Activated CD4-positive, alpha-beta memory T cell treated with anti-CD3 and anti-CD28 coated beads for 36 hours (primary cell): ENCODE results near the gene SDSL. TPM values are rescaled to one million over a fixed set of nuclear protein-coding genes. Genes with fewer than 3 reads are reported as not detected.

Source experiments
- CTCF ChIA-PET: fragments of 350-600 bp; sonication (Branson Sonifier 250); formaldehyde crosslinking; loops from one replicate; lab custom pipeline; 2021; ENCODE audit warnings: antibody characterized with exemption, inconsistent platforms; lab: Charles Lee
- POLR2A ChIA-PET: fragments of 350-600 bp; sonication (Branson Sonifier 250); formaldehyde crosslinking; loops from one replicate; lab custom pipeline; 2021; ENCODE audit warnings: antibody characterized with exemption; lab: Charles Lee
- DNase-seq: peaks from one replicate; pipeline ENCODE4 v3.0.0-alpha.2; 2020
- H3K27ac Mint-ChIP-seq: one replicate; pipeline ENCODE4 v1.8.0; 2021; ENCODE audit warnings: mixed read lengths
- H3K27me3 Mint-ChIP-seq: one replicate; pipeline ENCODE4 v1.8.0; 2021; ENCODE audit warnings: mixed read lengths
- H3K36me3 Mint-ChIP-seq: one replicate; pipeline ENCODE4 v1.8.0; 2021; ENCODE audit warnings: mixed read lengths
- H3K4me1 Mint-ChIP-seq: one replicate; pipeline ENCODE4 v1.8.0; 2021; ENCODE audit warnings: low read depth, mixed read lengths
- H3K4me3 Mint-ChIP-seq: one replicate; pipeline ENCODE4 v1.8.0; 2021; ENCODE audit warnings: mild to moderate bottlenecking, mixed read lengths
- H3K9me3 Mint-ChIP-seq: one replicate; pipeline ENCODE4 v1.8.0; 2021; ENCODE audit warnings: mixed read lengths
- intact Hi-C: fragments of 100-400 bp; cut with micrococcal nuclease; formaldehyde crosslinking; loops from one replicate; pipeline ENCODE4 v1.15.1; 2023
- total RNA-seq, 2 experiments: library from RNA; stranded (reverse); gene quantifications; one replicate each; pipeline ENCODE4 v1.2.3, GENCODE V29; 2021

Gene SDSL
- total RNA-seq, 2 experiments from 2014 or later, result not detected

- H3K27ac Mint-ChIP-seq, result no peak overlapping the region
- CTCF ChIA-PET, result no interaction called here
- intact Hi-C loops, result no loop called here
- no peaks in the 10 kb centered on the region for H3K27me3 Mint-ChIP-seq
- no peak overlapping the region for H3K4me3 Mint-ChIP-seq
- no peaks in the 10 kb centered on the region for H3K4me1 Mint-ChIP-seq
- DNase-seq, result no peak
- H3K9me3 Mint-ChIP-seq, result no peaks in the 10 kb centered on the region
- POLR2A ChIA-PET, result no interaction called here
- H3K36me3 Mint-ChIP-seq, result no peaks in the 10 kb centered on the region
These were observed 23.6 kb upstream of the SDSL start for GRCh38 chr12:113398346-113399290.

GRCh38 chr12:113399490-113399889 lies 22.7 kb upstream of the SDSL start:
- H3K9me3 Mint-ChIP-seq, result no peaks in the 10 kb centered on the region
- ChIA-PET POLR2A (no interaction called here), CTCF (no interaction called here)
- intact Hi-C loops, result no loop called here
- H3K36me3 Mint-ChIP-seq, result no peaks in the 10 kb centered on the region
- H3K27me3 Mint-ChIP-seq, result no peaks in the 10 kb centered on the region
- DNase-seq, result no peak
- H3K27ac Mint-ChIP-seq, result no peak overlapping the region
- H3K4me1 Mint-ChIP-seq, result no peaks in the 10 kb centered on the region
- no peak overlapping the region for H3K4me3 Mint-ChIP-seq

- no peak overlapping the region for H3K4me3 Mint-ChIP-seq
- intact Hi-C loops, result no loop called here
- no peaks in the 10 kb centered on the region for H3K36me3 Mint-ChIP-seq
- H3K27me3 Mint-ChIP-seq, result no peaks in the 10 kb centered on the region
- H3K27ac Mint-ChIP-seq, result no peak overlapping the region
- ChIA-PET CTCF (no interaction called here), POLR2A (no interaction called here)
- no peak for DNase-seq
- no peaks in the 10 kb centered on the region for H3K9me3 Mint-ChIP-seq
- H3K4me1 Mint-ChIP-seq, result no peaks in the 10 kb centered on the region
These were observed 21.8 kb upstream of the SDSL start for GRCh38 chr12:113400362-113400761.

GRCh38 chr12:113401066-113402000 lies 20.8 kb upstream of the SDSL start:
- H3K4me3 Mint-ChIP-seq, result no peak overlapping the region
- CTCF ChIA-PET, result interaction anchor here (0.7 kb wide), 1 partner anchor 41 kb away, joined by 3 read pairs; no protein-coding TSS in a partner anchor
- DNase-seq, result no peak
- H3K27me3 Mint-ChIP-seq, result no peaks in the 10 kb centered on the region
- intact Hi-C loops, result no loop called here
- H3K9me3 Mint-ChIP-seq, result no peaks in the 10 kb centered on the region
- H3K36me3 Mint-ChIP-seq, result no peaks in the 10 kb centered on the region
- H3K4me1 Mint-ChIP-seq, result no peaks in the 10 kb centered on the region
- POLR2A ChIA-PET, result no interaction called here
- H3K27ac Mint-ChIP-seq, result no peak overlapping the region

- no peaks in the 10 kb centered on the region for H3K27me3 Mint-ChIP-seq
- CTCF ChIA-PET, result no interaction called here
- no peaks in the 10 kb centered on the region for H3K4me1 Mint-ChIP-seq
- DNase-seq, result no peak
- H3K36me3 Mint-ChIP-seq, result no peaks in the 10 kb centered on the region
- H3K9me3 Mint-ChIP-seq, result no peaks in the 10 kb centered on the region
- no peak overlapping the region for H3K4me3 Mint-ChIP-seq
- POLR2A ChIA-PET, result no interaction called here
- intact Hi-C loops, result no loop called here
- no peak overlapping the region for H3K27ac Mint-ChIP-seq
These were observed 19.5 kb upstream of the SDSL start for GRCh38 chr12:113402586-113403260.

GRCh38 chr12:113403435-113404415 lies 18.5 kb upstream of the SDSL start, which contains the start of gene SDS:
Gene SDS (minus strand): TSS chr12:113403887. CDS start chr12:113399708, 4,179 bp downstream.
- Mint-ChIP-seq H3K4me3 (no peak within 1 kb of the TSS), H3K27ac (no peak within 1 kb of the TSS), H3K27me3 (no peaks in the 10 kb centered on the region), H3K9me3 (no peaks in the 10 kb centered on the region), H3K36me3 (no peaks in the 10 kb centered on the region), H3K4me1 (no peaks in the 10 kb centered on the region)
- ChIA-PET POLR2A (no interaction called here), CTCF (interaction anchor here (1.3 kb wide), 1 partner anchor 22 kb away, joined by 5 read pairs; no protein-coding TSS in a partner anchor)
- intact Hi-C loops, result no loop called here
- DNase-seq, result no peak

- POLR2A ChIA-PET, result no interaction called here
- intact Hi-C loops, result no loop called here
- CTCF ChIA-PET, result interaction anchor here (1.0 to 1.4 kb wide), 2 partner anchors 18 to 231 kb away, joined by 3 read pairs; no protein-coding TSS in a partner anchor
- no peaks in the 10 kb centered on the region for H3K36me3 Mint-ChIP-seq
- H3K4me3 Mint-ChIP-seq, result no peak overlapping the region
- peaks cover 4% of the 10 kb centered on the region for H3K27me3 Mint-ChIP-seq
- H3K27ac Mint-ChIP-seq, result no peak overlapping the region
- no peaks in the 10 kb centered on the region for H3K4me1 Mint-ChIP-seq
- no peaks in the 10 kb centered on the region for H3K9me3 Mint-ChIP-seq
- no peak for DNase-seq
These were observed 16.5 kb upstream of the SDSL start for GRCh38 chr12:113405694-113406093.

GRCh38 chr12:113407931-113408600 lies 14.1 kb upstream of the SDSL start:
- Mint-ChIP-seq H3K36me3 (no peaks in the 10 kb centered on the region), H3K4me1 (no peaks in the 10 kb centered on the region), H3K27ac (no peak overlapping the region), H3K4me3 (no peak overlapping the region), H3K9me3 (no peaks in the 10 kb centered on the region), H3K27me3 (peaks cover 5% of the 10 kb centered on the region)
- CTCF ChIA-PET, result interaction anchor here (0.6 to 1.1 kb wide), 2 partner anchors 17 to 1322 kb away, joined by 5 to 6 read pairs; no protein-coding TSS in a partner anchor
- POLR2A ChIA-PET, result no interaction called here
- DNase-seq, result no peak
- intact Hi-C loops, result no loop called here

GRCh38 chr12:113408756-113409298 lies 13.4 kb upstream of the SDSL start:
- Mint-ChIP-seq H3K27ac (no peak overlapping the region), H3K4me1 (no peaks in the 10 kb centered on the region), H3K36me3 (no peaks in the 10 kb centered on the region), H3K4me3 (no peak overlapping the region), H3K9me3 (no peaks in the 10 kb centered on the region), H3K27me3 (peaks cover 5% of the 10 kb centered on the region)
- POLR2A ChIA-PET, result no interaction called here
- no peak for DNase-seq
- CTCF ChIA-PET, result interaction anchor here (2.2 kb wide), 1 partner anchor 16 kb away, joined by 10 read pairs; no protein-coding TSS in a partner anchor
- intact Hi-C loops, result no loop called here

- Mint-ChIP-seq H3K4me3 (no peak overlapping the region), H3K27me3 (peaks cover 5% of the 10 kb centered on the region)
- intact Hi-C loops, result no loop called here
These were observed 12.6 kb upstream of the SDSL start for GRCh38 chr12:113409462-113410124.

More at GRCh38 chr12:113409462-113410124, 12.6 kb upstream of the SDSL start:
- no peak for DNase-seq
- CTCF ChIA-PET, result interaction anchor here (2.2 kb wide), 1 partner anchor 16 kb away, joined by 10 read pairs; no protein-coding TSS in a partner anchor
- POLR2A ChIA-PET, result no interaction called here
- H3K27ac Mint-ChIP-seq, result no peak overlapping the region
- no peaks in the 10 kb centered on the region for H3K4me1 Mint-ChIP-seq
- H3K9me3 Mint-ChIP-seq, result no peaks in the 10 kb centered on the region
- H3K36me3 Mint-ChIP-seq, result no peaks in the 10 kb centered on the region
